ENCODE results near the gene GCLC. TPM values are rescaled to one million over a fixed set of nuclear protein-coding genes. Genes with fewer than 3 reads are reported as not detected.

The GCLC gene
- total RNA-seq, 1 donor from 2014 or later: 34.7 TPM

DNA sequence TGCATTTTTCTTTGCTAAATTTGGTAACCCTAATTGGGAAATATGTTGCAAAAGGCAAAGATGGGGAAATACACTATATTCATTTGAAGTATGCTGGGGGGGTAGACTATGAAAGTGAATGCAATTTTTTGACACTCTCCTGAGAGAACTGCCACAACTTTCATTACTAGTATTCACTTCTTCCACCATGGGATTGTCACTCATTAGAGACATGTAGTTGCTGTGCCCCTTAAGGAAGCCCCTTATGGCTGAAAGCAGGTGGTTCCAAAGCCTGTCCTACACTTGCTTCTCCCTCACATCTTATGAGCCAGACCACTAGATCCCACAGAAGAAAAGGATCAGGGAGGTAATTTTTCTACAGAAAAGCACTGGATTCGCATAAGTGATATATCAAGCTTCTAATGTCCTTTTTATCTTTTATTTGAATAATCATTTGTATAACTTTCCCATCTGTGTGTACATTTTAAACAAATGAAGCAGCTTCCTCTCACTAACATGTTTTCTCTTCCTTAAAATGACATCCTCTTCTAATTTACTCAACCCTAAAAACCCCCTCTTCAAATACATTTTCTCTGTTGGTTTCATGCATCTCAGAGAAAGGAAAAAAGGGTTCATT lies 83.8 kb downstream of the GCLC start:
- intact Hi-C loops (cut with micrococcal nuclease): no loop called here

DNA sequence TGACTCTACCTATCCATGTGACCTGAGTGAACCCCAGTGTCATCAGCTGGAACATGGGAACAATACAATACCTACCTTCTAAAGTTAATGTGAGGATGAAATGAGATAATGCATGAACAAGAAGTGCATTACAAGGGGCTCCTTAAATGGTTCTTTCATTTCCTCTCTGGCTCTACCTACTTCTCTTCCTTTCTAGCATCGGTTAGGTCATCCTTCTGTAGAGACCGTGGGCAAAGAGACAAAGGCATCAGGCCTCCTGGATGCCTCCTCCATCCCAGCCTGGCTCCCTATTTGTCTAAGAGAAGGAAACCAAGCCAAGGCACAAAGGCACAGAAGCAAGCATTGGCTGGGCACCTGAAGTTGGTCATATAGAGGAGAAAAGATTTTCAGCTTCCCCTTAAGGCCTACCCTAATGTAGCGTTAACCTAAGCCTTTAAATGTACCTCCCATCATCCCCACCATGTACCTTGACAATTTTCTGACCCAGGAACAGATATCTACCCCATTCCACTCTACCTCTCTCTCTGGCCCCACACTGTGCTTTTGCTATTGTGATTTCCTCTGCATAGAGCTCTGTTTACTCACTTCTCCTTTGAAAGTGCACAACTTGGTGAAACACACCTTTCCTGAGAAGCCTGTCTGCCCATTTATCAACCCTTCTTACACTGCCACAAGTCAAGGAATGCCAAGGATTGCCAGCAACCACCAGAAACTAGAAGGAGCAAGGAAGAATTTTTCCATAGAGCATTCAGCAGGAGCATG lies 86.6 kb downstream of the GCLC start:
- intact Hi-C loops (cut with micrococcal nuclease): no loop called here

DNA sequence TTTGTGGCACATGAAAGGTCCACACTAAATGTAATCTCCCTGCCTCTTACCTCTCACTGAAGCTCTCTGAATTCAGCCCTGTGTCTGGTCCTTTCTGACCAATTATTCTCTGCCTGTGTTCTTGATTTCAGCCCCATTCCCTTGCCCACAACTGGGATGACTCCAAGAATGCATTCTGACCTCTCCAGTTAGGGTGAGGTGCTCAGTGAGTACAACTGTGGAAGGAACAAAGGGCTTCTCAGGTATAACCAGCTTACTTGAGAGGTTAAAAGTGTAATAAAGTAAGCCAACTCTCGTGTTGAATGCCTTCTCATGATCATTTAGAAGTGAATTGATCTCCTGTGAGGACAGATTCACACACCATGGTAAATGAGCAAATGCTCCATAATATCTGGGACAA lies 88.1 kb downstream of the GCLC start:
- intact Hi-C loops (cut with micrococcal nuclease): no loop called here

DNA sequence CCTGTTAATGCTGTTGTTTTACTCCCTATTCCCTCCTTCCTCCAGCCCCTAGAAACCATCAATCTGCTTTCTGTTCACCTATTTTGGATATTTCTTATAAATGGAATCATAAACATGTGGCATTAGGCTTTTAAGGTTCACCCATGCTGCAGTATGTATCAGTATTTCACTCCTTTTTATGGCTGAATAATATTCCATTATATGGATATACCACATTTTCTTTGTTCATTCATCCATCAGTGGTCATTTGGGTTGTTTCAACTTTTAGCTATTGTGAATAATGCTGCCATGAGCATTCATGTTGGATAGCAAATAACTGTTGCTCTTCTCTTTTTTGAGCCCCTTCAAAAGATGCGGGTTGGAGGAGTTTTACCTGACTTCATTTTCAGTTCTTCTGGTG lies 89.2 kb downstream of the GCLC start:
- intact Hi-C loops (cut with micrococcal nuclease): no loop called here

DNA sequence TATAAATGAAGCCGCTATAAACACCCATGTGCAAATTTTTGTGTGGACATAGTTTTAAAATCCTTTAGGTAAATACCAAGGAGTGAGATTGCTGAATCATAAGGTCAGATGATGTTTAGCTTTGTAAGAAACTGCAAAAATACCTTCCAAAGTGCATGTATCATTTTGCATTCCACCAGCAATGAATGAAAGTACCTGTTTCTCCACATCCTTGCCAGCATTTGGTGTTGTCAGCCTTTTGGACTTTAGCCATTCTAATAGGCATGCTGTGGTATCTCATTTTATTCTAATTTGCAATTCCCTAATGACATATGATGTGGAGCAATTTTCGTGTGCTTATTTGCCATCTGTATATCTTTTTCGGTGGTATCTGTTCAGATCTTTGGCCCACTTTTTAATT lies 93.7 kb downstream of the GCLC start:
- intact Hi-C loops (cut with micrococcal nuclease): no loop called here

DNA sequence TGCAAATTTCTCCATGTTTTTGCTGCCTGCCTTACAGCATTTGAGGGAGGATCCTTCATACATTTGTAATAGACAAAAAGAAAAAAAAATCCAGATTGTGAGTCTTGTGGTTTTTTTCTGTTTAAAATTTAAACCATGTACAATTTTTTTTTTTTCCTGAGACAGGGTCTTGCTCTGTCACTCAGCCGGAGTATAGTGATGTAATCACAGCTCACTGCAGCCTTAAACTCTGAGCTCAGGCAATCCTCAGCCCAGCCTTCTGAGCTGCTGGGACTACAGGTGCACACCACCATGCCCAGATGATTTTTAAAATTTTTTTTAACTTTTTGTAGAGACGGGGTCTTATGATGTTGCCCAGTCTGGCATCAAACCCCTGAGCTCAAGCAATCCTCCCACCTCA lies 97.0 kb downstream of the GCLC start:
- intact Hi-C loops (cut with micrococcal nuclease): no loop called here

Other genes starting within 250 kb of the GCLC start
- 121 and 125 TPM in 2 replicates for gene ELOVL5, start 196.2 kb downstream of the GCLC start, total RNA-seq
- 0.11 and 0.18 TPM in 2 replicates for gene KLHL31, start 120.7 kb upstream of the GCLC start, total RNA-seq
- gene LRRC1, start 249.9 kb upstream of the GCLC start, total RNA-seq: 3.9 and 4.5 TPM in 2 replicates

Data from T-helper 2 cell treated with Interferon-gamma antibody and Interleukin-4, amounts not matched to agents 100 ng/mL and 5 ng/mL, for 36 hours (primary cell).